CD1c-positive myeloid dendritic cell (primary cell): Measurements from ENCODE around the gene NME2.
"Not testable (repeated sequence)": the region's sequence is repeated elsewhere in the genome, so short reads cannot be mapped to it uniquely, and the experiment has no call there.

Source experiments
- DNase-seq: peaks from one replicate; pipeline ENCODE4 v3.0.0-alpha.2; 2016; ENCODE audit errors: extremely low spot score

The NME2 gene

DNA sequence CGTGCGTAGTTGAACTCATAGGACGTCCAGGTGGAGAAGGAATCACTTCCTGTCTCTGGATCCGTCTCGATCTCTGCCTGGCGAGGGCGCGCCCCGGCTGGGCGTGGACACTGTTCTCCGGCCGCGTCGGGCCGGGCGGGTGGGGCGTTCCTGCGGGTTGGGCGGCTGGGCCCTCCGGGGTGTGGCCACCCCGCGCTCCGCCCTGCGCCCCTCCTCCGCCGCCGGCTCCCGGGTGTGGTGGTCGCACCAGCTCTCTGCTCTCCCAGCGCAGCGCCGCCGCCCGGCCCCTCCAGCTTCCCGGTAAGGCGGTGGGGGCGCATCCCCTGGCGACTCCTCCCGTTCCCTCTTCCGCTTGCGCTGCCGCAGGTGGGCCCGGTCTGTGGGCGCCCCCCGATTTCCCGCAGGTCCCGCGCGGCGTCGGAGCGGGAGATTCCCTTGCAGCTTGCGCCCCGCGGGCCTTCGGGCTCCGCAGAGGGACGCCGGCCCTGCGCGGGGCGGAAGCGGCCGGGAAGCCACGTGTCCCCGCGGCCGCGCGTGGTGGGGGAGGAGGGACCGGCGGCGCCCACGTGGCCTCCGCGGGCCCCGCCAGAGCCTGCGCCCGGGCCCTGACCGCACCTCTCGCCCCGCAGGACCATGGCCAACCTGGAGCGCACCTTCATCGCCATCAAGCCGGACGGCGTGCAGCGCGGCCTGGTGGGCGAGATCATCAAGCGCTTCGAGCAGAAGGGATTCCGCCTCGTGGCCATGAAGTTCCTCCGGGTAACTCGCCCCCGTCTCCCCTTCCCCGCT, at the start of gene NME2:
Gene NME2 (plus strand): TSS at position 214 of the 789 bp plus-strand sequence. CDS start 420 bp downstream, at position 634.
- DNase-seq = peak; percentile 84

- peak; percentile 46 for DNase-seq
Observed at GRCh38 chr17:51118330-51119195, 47.6 kb upstream of the NME2 start.

DNA sequence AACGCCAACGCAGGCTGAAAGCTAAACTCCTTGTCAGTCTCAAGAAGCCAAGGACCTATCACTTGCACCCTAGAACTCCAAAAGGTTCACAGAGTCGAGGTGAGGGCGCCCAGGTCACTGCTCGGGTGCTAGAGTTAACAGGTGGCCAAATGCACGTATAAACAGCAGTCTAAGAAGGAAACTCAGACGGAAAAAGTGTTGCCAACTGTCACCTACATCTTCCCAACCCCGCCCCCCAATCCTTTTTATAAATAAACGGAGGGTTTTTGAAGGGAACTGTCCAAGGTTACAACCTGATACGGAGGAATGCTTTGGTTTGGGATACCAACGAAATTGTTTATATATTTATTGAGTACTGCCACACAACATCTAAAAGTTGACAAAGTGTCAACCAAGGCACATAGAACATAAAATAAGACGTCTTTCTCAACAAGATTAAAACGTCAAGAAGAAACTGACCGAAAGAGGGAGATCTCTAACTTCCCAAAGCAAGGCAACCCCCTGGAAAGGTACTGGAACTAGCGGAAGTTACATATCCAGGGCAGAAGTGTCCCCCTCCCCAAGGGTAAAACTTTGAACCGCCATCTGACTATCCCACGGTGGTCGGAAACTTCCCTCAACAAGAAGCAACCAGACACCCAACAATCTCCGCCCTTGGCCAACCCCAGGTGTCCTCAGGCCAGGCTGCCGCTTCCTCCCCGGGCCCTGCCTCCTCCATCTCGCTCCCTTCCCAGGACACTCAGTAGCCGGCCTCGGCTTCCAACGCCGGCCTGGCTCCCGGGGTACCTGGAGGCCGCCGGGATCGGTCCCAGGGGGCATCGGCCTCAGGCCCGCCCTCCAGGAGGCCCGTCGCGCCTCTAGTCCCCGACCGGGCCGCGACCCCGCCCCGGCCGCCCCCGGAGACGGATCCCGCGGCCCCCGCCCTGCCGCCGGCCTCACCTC, 46.5 kb upstream of the NME2 start:
- DNase-seq = peak; percentile 73

DNA sequence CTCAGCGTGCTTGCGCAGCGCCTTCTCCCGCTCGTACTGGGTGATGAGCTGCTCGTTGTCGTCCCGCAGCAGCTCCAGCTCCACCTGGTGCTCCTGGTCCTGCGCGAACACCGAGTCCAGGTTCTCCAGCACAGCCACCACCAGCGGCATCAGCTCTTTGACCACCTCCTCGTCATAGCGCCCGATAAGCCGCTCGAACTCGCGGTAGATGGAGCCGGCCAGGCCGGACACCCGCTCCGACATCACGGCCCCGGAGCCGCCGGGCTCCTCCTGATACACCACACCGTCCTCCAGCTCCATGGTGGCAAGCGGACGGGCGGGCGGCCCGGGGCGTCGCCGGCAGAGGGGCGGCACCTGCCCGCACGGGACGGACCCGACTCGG, 45.9 kb upstream of the NME2 start:
- no peak for DNase-seq

- DNase-seq = peak; percentile 99
Observed at GRCh38 chr17:51120739-51121619, 45.2 kb upstream of the NME2 start, which contains the start of gene SPAG9. TSS of gene SPAG9 (minus strand) at chr17:51120868. CDS start at chr17:51120656, 212 bp downstream.

DNA sequence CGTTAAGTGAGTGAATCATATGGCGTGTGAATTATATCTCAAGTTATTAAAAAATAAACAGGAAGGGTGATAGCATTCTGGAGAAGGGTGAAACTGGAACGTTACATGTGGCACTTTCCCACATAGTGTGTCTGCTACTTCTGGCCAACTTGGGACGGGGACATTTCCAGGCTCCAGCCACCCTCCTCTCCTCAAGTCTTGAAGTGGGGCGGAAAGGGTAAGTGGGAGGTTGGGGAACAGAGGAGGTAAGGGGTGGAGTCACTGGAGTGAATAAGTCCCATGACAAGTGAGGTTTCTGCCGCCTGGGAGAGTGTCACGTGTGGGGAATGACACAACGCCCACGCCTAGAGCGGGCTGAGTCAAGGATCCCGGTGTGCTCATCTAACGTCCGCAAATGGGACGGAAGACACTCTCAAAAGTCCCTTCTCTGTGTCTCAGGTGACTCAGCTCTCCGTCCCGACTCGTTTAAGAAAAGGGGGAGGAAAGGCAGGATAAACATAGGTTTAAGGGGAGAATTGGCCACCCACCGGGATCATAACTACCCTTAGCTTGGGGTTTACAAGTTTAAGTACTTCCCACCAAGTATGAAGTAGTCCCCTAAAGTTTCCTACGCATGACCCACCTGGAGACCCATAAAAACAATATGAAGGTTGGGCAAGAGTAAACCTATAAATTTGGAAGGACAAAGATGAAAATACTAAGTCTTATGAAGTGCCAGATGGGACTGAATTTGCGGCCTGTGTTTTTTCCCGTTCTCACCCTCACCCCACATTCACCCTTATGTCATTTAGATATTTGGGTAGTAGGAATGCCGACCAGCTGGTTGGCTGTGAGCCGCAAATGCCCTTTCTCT, 44.4 kb upstream of the NME2 start:
- peak; percentile 99 for DNase-seq

- not testable (repeated sequence) for DNase-seq
Observed at GRCh38 chr17:51122473-51123115, 43.6 kb upstream of the NME2 start.

DNA sequence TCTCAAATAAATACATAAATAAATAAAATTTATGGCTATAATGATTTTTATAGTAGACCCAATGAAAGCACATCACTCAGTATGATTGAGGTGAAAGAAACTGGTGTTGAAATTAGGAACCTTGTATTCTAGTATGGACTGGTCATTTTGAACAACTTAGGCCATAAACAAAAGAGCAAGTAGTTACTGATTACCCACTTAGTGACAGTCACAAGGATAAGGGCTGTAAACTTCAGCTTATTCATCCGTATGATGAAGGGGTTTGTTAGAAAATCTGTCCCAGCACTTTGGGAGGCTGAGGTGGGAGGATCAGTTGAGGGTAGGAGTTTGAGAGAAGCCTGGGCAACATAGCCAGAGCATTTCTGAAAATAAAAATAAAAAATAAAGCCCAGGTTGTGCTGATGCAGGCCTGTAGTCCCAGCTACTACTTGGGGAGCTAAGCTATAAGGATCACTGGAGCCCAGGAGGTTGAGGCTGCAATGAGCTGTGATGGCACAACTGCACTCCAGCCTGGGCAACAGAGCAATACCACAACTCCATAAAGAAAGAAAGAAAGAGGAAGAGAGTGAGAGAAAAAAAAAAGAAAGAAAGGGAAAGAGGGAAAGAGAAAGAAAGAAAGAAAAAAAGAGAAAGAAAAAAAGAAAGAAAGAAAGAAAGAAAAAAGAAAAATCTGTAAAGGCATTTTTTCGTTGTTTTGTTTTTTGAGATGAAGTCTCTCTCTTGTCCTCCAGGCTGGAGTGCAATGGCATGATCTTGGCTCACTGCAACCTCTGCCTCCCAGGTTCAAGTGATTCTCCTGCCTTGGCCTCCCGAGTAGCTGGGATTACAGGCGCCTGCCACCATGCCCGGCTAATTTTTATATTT, 41.3 kb upstream of the NME2 start:
- DNase-seq = no peak

- DNase-seq = peak; percentile 78
Observed at GRCh38 chr17:51128076-51128475, 38.1 kb upstream of the NME2 start.

GRCh38 chr17:51132964-51133319, 33.3 kb upstream of the NME2 start:
- peak; percentile 49 for DNase-seq

DNA sequence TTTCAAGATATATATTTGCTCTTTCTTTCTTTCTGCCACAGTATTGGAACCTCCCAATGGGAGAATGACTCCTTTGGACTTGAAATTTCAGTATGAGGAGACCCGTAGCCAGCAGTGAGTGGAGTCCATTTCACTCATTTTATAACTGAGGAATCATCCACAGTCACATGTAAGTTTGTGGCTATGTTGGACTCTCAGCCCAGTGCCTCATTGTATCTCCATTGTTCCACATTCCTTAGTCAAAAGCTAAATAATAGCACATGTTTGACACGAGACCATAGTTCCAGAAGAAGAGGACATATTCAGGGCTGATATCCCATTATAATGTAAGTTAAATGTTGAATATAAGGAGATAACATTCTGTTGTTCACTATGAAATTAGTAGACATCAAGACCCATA, 32.8 kb upstream of the NME2 start:
- no peak for DNase-seq

DNA sequence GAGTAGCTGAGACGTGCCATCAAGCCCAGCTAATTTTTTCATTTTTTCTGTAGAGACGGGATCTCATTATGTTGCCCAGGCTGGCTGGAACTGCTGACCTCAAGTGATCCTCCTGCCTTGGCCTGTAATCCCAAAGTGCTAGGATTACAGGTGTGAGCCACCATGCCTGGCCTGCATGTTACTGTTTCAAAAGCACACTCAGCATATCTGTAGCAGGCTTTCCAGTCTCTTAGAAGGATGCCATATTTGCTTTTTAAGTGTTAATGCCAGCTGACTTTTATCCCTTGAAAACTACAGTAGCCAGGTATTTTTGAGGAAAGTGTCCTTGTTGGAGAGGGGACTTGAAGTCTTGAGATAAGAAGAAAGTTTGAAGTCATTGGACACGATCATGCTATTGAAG, 30.3 kb upstream of the NME2 start:
- no peak for DNase-seq

GRCh38 chr17:51142597-51142996, 23.6 kb upstream of the NME2 start:
- no peak for DNase-seq

DNA sequence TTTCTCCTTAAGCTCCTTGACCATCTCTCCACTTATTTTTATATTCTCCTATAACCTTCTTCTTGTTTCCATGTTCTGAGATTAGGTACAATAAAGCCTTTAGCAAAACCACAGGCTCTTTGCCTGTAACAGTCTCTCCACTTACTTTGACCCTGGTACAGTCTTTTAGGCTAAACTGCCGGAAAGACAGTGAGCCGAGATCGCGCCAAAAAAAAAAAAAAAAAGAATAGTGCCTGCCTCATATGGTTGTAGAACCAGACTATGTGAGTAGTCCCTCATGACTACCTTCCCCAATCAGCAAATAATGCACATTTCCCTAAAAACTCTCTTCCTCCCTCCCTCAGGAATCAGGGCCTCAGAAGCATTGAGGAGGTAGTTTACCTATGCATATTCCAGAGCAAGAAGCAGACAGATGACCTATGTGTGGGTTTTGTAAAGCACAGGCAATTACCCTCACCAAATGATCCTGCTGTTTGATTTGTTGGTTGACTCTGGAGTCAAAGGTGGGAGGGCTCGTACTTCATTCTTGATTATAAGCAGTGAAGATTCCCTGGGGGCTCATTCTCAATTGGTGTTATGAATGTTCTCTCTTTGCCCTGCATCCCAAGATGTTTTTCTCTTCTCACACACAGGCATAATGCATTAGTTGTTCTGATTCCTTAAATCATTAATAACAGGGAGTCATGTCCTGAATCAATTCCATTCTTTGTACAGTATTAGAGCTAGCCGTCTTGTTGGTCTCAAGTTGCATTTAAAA, 21.8 kb upstream of the NME2 start:
- no peak for DNase-seq

DNA sequence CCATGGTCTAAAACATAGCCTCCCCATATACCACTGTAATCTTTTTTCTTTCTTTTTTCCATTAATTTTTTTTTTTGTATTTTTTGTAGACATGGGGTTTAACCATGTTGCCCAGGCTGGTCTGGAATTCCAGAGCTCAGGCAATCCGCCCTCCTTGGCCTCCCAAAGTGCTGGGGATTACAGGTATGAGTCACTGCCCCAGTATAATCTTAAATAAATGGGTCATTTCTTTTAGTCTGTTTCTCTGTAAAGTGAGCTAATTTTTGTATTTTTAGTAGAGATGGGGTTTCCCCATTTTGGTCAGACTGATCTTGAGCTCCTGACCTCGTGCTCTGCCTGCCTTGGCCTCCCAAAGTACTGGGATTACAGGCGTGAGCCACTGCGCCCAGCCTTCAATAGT, 18.6 kb upstream of the NME2 start:
- DNase-seq = peak; percentile 56

DNA sequence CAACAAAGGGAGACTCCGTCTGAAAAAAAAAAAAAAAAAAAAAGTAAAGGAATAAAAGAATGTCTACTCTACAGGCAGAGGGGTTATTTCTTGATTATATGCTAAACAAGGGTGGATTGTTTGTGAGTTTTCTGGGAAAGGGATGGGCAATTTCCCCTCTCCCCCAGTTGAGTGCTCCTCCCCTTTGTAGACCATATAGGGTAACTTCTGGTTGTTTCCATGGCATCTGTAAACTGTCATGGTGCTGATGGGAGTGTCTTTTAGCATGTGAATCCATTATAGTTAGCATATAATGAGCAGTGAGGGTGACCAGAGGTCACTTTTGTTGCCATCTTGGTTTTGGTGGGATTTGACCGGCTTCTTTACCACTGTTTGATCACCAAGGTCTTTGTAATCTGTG, 17.0 kb upstream of the NME2 start:
- DNase-seq = no peak

DNA sequence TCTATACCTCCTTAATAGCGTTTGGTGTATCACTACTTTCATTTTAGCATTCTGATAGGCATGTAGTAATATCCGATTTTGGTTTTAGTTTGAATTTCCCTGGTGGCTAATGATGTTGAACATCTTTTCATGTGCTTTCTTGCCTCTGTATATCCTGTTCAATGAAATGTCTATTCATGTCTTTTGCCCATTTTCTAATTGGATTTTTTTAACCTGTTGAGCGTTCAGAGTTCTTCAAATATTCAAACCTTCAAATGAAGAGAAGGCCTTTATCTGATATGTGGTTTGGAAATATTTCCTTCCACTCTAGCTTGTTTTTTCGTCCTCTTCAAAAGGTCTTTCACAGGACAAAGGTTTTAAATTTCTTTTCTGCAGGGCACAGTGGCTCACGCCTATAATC, 15.3 kb upstream of the NME2 start:
- DNase-seq = no peak

- no peak for DNase-seq
Observed at GRCh38 chr17:51152766-51153209, 13.4 kb upstream of the NME2 start.
